ENCODE measurements around the gene SEPHS2. TPM values are rescaled to one million over a fixed set of nuclear protein-coding genes. Genes with fewer than 3 reads are reported as not detected.

Gene SEPHS2
- total RNA-seq, 1 experiment from 2014 or later: 51.9 TPM

DNA sequence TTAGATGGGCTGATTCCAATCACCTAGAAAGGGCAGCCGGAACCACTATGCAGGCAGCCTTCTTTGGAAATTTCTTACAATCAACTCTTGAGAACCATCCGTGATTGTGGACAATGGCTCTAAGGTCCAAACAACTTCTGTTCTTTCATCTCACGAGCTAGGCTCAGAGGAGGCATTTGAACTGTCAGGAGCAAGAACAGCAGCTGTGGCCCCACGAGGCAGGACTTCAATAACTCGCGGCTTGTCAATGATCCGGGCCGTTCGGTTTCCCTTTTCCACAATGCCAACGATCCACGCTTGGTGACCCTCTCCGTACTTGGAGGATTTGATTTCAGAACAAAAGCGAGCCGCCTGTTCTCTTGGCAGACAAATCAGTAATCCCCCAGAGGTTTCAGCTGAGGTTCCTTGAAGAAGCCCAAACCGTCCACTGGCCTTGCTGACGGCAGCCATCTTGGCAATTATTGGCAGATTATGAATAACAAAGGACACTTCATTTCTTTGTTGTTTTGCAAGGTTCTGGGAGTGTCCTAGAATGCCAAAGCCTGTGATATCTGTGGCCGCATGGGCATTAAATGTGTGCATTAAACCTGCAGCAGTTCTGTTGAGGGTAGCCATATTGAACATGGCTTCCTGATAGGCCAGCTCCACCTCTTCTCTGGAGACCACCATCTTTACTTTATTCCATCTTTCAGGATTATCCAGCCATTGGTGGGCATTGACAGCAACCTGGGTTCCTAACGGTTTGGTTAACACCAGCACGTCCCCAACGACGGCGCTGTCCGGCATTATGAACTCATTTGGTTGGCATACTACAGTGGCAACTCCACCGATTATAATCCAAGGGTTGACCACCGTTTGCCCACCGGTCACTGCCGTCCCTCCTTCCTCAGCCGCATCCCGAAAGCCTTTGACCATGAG is 1.2 kb downstream of the SEPHS2 start:
- ChIA-PET POLR2A (interaction anchor here (0.6 to 3.9 kb wide), 16 partner anchors 15 to 255 kb away, joined by 3 to 18 read pairs (median 4); partner anchors contain the start of genes DCTPP1, SRCAP, ZNF689 and ZNF747), CTCF (interaction anchor here (0.6 to 2.2 kb wide), 6 partner anchors 9 to 184 kb away, joined by 3 to 9 read pairs (median 4); partner anchors contain the start of gene ZNF747)
- TF ChIP-seq, protein P1, sequence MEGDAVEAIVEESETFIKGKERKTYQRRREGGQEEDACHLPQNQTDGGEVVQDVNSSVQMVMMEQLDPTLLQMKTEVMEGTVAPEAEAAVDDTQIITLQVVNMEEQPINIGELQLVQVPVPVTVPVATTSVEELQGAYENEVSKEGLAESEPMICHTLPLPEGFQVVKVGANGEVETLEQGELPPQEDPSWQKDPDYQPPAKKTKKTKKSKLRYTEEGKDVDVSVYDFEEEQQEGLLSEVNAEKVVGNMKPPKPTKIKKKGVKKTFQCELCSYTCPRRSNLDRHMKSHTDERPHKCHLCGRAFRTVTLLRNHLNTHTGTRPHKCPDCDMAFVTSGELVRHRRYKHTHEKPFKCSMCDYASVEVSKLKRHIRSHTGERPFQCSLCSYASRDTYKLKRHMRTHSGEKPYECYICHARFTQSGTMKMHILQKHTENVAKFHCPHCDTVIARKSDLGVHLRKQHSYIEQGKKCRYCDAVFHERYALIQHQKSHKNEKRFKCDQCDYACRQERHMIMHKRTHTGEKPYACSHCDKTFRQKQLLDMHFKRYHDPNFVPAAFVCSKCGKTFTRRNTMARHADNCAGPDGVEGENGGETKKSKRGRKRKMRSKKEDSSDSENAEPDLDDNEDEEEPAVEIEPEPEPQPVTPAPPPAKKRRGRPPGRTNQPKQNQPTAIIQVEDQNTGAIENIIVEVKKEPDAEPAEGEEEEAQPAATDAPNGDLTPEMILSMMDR (IDR thresholded peaks at IDR 0.05; ENCODE audit: unreplicated experiment): no peak
- no peak for DNase-seq (ENCODE audit: unreplicated experiment)
- Mint-ChIP-seq H3K4me1 (ENCODE audit: insufficient read depth, unreplicated experiment) (peaks cover 17% of the 10 kb centered on the region), H3K9me3 (ENCODE audit: unreplicated experiment) (peaks cover 7% of the 10 kb centered on the region), H3K4me3 (ENCODE audit: unreplicated experiment) (peak overlapping the region; percentile 80), H3K27ac (ENCODE audit: low read depth, unreplicated experiment) (peak overlapping the region; percentile 90), H3K27me3 (ENCODE audit: insufficient read depth, unreplicated experiment) (no peaks in the 10 kb centered on the region), H3K36me3 (ENCODE audit: insufficient read depth, unreplicated experiment) (peaks cover 42% of the 10 kb centered on the region)
- intact Hi-C loops (cut with micrococcal nuclease): no loop called here
- TSS peak; percentile 63 for BruUV-seq (replicated peaks)

DNA sequence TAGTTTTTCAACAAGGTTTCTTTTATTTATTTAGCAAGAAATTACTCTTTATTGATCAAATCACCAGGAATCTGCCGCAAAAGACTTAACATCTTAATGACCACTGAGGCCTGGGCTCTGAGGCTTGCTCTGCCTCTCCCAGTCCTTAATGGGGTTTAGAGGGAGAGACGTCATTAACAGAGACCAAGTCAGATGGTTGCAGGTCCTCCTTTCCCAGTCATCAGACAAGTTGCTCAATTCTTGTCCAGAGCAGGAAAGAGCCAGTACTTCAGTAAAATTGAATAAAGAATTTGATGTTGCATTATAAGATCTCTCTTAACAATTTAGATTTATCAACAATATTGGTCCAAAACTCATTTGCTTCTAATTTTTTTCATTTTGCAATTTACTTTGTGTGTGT is 2.0 kb downstream of the SEPHS2 start:
- TF ChIP-seq, protein P1 (IDR thresholded peaks at IDR 0.05; ENCODE audit: unreplicated experiment): no peak
- Mint-ChIP-seq H3K27ac (ENCODE audit: low read depth, unreplicated experiment) (no peak overlapping the region), H3K4me1 (ENCODE audit: insufficient read depth, unreplicated experiment) (peaks cover 17% of the 10 kb centered on the region), H3K36me3 (ENCODE audit: insufficient read depth, unreplicated experiment) (peaks cover 42% of the 10 kb centered on the region), H3K9me3 (ENCODE audit: unreplicated experiment) (peaks cover 7% of the 10 kb centered on the region), H3K4me3 (ENCODE audit: unreplicated experiment) (peak overlapping the region; percentile 80), H3K27me3 (ENCODE audit: insufficient read depth, unreplicated experiment) (no peaks in the 10 kb centered on the region)
- intact Hi-C loops (cut with micrococcal nuclease): no loop called here
- no TSS peak for BruUV-seq (replicated peaks)
- POLR2A ChIA-PET: interaction anchor here (0.6 to 3.9 kb wide), 4 partner anchors 14 to 91 kb away, joined by 3 to 18 read pairs (median 8); partner anchors contain the start of genes DCTPP1 and ZNF747
- no peak for DNase-seq (ENCODE audit: unreplicated experiment)
- CTCF ChIA-PET: interaction anchor here (1.7 to 2.2 kb wide), 2 partner anchors 92 to 185 kb away, joined by 9 read pairs; partner anchors contain the start of gene ZNF747

DNA sequence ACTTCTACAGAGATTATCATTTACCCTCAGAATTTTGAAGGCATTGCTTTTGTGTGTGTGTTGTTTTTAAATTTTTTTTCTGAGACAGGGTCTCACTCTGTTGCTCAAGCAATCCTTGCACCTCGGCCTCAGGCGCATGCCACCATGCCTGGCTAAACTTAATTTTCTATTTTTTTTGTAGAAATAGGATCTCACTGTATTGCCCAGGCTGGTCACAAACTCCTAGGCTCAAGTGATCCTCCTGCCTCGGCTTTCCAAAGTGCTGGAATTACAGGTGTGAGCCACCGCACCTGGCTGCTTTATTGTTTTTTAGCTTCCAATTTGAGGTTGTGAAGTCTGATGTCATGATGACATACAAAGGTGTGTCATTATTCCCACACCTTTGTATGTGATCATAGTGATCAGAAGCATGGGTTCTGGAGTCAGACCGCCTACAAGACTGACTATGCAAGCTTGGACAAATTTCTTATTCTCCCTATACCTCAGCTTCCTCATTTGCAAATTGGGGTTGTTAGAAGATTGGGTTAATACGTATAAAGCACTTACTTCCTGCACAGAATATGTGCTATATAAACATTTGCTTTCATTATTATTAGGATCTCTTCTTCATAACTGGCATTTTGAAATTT is 5.8 kb downstream of the SEPHS2 start:
- H3K4me1 Mint-ChIP-seq (ENCODE audit: insufficient read depth, unreplicated experiment): peaks cover 9% of the 10 kb centered on the region
- no peaks in the 10 kb centered on the region for H3K9me3 Mint-ChIP-seq (ENCODE audit: unreplicated experiment)
- POLR2A ChIA-PET: interaction anchor here (0.9 to 1.2 kb wide), 2 partner anchors 9 to 125 kb away, joined by 3 read pairs; no protein-coding TSS in a partner anchor
- H3K36me3 Mint-ChIP-seq (ENCODE audit: insufficient read depth, unreplicated experiment): peaks cover 30% of the 10 kb centered on the region
- TF ChIP-seq, protein P1 (IDR thresholded peaks at IDR 0.05; ENCODE audit: unreplicated experiment): no peak
- CTCF ChIA-PET: interaction anchor here (0.6 to 1.7 kb wide), 5 partner anchors 10 to 112 kb away, joined by 3 to 5 read pairs (median 3); partner anchors contain the start of gene DCTPP1
- BruUV-seq (replicated peaks): no TSS peak
- DNase-seq (ENCODE audit: unreplicated experiment): no peak
- no peak overlapping the region for H3K27ac Mint-ChIP-seq (ENCODE audit: low read depth, unreplicated experiment)
- intact Hi-C loops (cut with micrococcal nuclease): no loop called here
- H3K4me3 Mint-ChIP-seq (ENCODE audit: unreplicated experiment): no peak overlapping the region
- no peaks in the 10 kb centered on the region for H3K27me3 Mint-ChIP-seq (ENCODE audit: insufficient read depth, unreplicated experiment)

DNA sequence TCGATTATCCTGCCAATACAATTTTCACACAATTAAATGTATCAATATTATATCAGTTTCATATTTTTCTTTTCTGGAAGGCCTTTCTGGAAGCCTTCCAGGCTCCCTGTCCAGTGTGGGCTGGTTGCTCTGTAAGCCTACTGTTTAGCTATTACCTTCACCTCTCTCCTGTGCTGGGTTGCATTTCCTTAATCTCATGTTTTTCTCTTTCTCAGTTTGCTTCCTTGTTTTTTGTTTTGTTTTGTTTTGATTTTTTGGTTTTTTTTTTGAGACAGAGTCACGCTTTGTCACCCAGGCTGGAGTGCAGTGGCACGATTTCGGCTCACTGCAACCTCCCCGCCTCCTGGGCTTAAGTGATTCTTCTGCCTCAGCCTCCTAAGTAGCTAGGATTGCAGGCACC is 6.8 kb downstream of the SEPHS2 start:
- CTCF ChIA-PET: no interaction called here
- H3K27ac Mint-ChIP-seq (ENCODE audit: low read depth, unreplicated experiment): no peak overlapping the region
- TF ChIP-seq, protein P1 (IDR thresholded peaks at IDR 0.05; ENCODE audit: unreplicated experiment): no peak
- peaks cover 11% of the 10 kb centered on the region for H3K4me1 Mint-ChIP-seq (ENCODE audit: insufficient read depth, unreplicated experiment)
- no peaks in the 10 kb centered on the region for H3K27me3 Mint-ChIP-seq (ENCODE audit: insufficient read depth, unreplicated experiment)
- no peak for DNase-seq (ENCODE audit: unreplicated experiment)
- POLR2A ChIA-PET: interaction anchor here (0.9 to 1.0 kb wide), 2 partner anchors 10 to 88 kb away, joined by 3 to 4 read pairs; no protein-coding TSS in a partner anchor
- no TSS peak for BruUV-seq (replicated peaks)
- no peaks in the 10 kb centered on the region for H3K9me3 Mint-ChIP-seq (ENCODE audit: unreplicated experiment)
- H3K36me3 Mint-ChIP-seq (ENCODE audit: insufficient read depth, unreplicated experiment): peaks cover 23% of the 10 kb centered on the region
- intact Hi-C loops (cut with micrococcal nuclease): no loop called here
- no peak overlapping the region for H3K4me3 Mint-ChIP-seq (ENCODE audit: unreplicated experiment)

All from MCF 10A (cell line).